ENCODE results near the gene PPM1L. TPM values are rescaled to one million over a fixed set of nuclear protein-coding genes. Genes with fewer than 3 reads are reported as not detected.
A peak's percentile ranks its signal among the peaks of the same experiment; 100 is the strongest.

Gene PPM1L
- polyA plus RNA-seq, 1 experiment = 0.66 TPM

- ChIA-PET CTCF (no interaction called here), POLR2A (no interaction called here)
- H3K27me3 ChIP-seq (ENCODE audit: control insufficient read depth, insufficient read depth, low read length) = no peaks in the 10 kb centered on the region
- no peak for TF ChIP-seq CTCF (IDR thresholded peaks at IDR 0.05; ENCODE audit: insufficient read depth, low read depth, low read length)
- no peak overlapping the region for H3K4me3 ChIP-seq (ENCODE audit: low read depth, low read length)
- H3K36me3 ChIP-seq (ENCODE audit: control insufficient read depth, insufficient read depth, low read length) = no peaks in the 10 kb centered on the region
- no peak for DNase-seq (ENCODE audit: low read depth)
Observed at GRCh38 chr3:161100994-161101393, 345.0 kb downstream of the PPM1L start.

GRCh38 chr3:161101609-161102008 lies 345.6 kb downstream of the PPM1L start:
- no peak for DNase-seq (ENCODE audit: low read depth)
- POLR2A ChIA-PET = no interaction called here
- Histone ChIP-seq H3K4me3 (ENCODE audit: low read depth, low read length) (no peak overlapping the region), H3K36me3 (ENCODE audit: control insufficient read depth, insufficient read depth, low read length) (no peaks in the 10 kb centered on the region), H3K27me3 (ENCODE audit: control insufficient read depth, insufficient read depth, low read length) (no peaks in the 10 kb centered on the region)
- TF ChIP-seq CTCF (IDR thresholded peaks at IDR 0.05; ENCODE audit: insufficient read depth, low read depth, low read length) = no peak
- CTCF ChIA-PET = no interaction called here

- POLR2A ChIA-PET = no interaction called here
- CTCF ChIA-PET = no interaction called here
Observed at GRCh38 chr3:161103776-161104385, 347.9 kb downstream of the PPM1L start.

GRCh38 chr3:161104561-161105551 lies 348.8 kb downstream of the PPM1L start, which contains the start of gene B3GALNT1:
B3GALNT1 (minus strand) TSS chr3:161105349; CDS start chr3:161086754, 18,595 bp downstream.
- TF ChIP-seq CTCF (IDR thresholded peaks at IDR 0.05; ENCODE audit: insufficient read depth, low read depth, low read length) = no peak
- H3K4me3 ChIP-seq (ENCODE audit: low read depth, low read length) = peak within 1 kb of the TSS; percentile 80
- no peaks in the 10 kb centered on the region for H3K36me3 ChIP-seq (ENCODE audit: control insufficient read depth, insufficient read depth, low read length)
- ChIA-PET CTCF (no interaction called here), POLR2A (no interaction called here)
- DNase-seq (ENCODE audit: low read depth) = peak; percentile 4
- H3K27me3 ChIP-seq (ENCODE audit: control insufficient read depth, insufficient read depth, low read length) = no peaks in the 10 kb centered on the region

More at GRCh38 chr3:161103776-161104385, 347.9 kb downstream of the PPM1L start:
- H3K36me3 ChIP-seq (ENCODE audit: control insufficient read depth, insufficient read depth, low read length) = no peaks in the 10 kb centered on the region
- no peaks in the 10 kb centered on the region for H3K27me3 ChIP-seq (ENCODE audit: control insufficient read depth, insufficient read depth, low read length)
- DNase-seq (ENCODE audit: low read depth) = no peak
- peak overlapping the region; percentile 80 for H3K4me3 ChIP-seq (ENCODE audit: low read depth, low read length)
- TF ChIP-seq CTCF (IDR thresholded peaks at IDR 0.05; ENCODE audit: insufficient read depth, low read depth, low read length) = no peak

GRCh38 chr3:161107311-161107710 lies 351.3 kb downstream of the PPM1L start:
- Histone ChIP-seq H3K27me3 (ENCODE audit: control insufficient read depth, insufficient read depth, low read length) (no peaks in the 10 kb centered on the region), H3K4me3 (ENCODE audit: low read depth, low read length) (no peak overlapping the region), H3K36me3 (ENCODE audit: control insufficient read depth, insufficient read depth, low read length) (no peaks in the 10 kb centered on the region)
- TF ChIP-seq CTCF (IDR thresholded peaks at IDR 0.05; ENCODE audit: insufficient read depth, low read depth, low read length) = no peak
- ChIA-PET CTCF (no interaction called here), POLR2A (no interaction called here)
- no peak for DNase-seq (ENCODE audit: low read depth)
